ENCODE results near the gene BCKDK.
"Not testable (repeated sequence)": the region's sequence is repeated elsewhere in the genome, so short reads cannot be mapped to it uniquely, and the experiment has no call there.

Gene BCKDK

GRCh38 chr16:31134625-31135534 lies 26.7 kb downstream of the BCKDK start:
- CTCF ChIA-PET, result no interaction called here
- POLR2A ChIA-PET, result interaction anchor here (2.0 to 6.9 kb wide), 2 partner anchors 18 to 45 kb away, joined by 5 to 38 read pairs; partner anchors contain the start of genes FUS and KAT8
- no peak for DNase-seq (ENCODE audit: extremely low spot score)
- TF ChIP-seq SUZ12 (IDR thresholded peaks at IDR 0.05) (no peak), ARNT (IDR thresholded peaks at IDR 0.05) (no peak), CTBP1 (IDR thresholded peaks at IDR 0.05; ENCODE audit: borderline replicate concordance) (no peak), SP1 (IDR thresholded peaks at IDR 0.05) (no peak), HDGF (IDR thresholded peaks at IDR 0.05; ENCODE audit: borderline replicate concordance) (no peak), TARDBP (IDR thresholded peaks at IDR 0.05) (no peak), FOXA1 (IDR thresholded peaks at IDR 0.05) (no peak), NFRKB (IDR thresholded peaks at IDR 0.05) (no peak), FOXM1 (IDR thresholded peaks at IDR 0.05; ENCODE audit: borderline replicate concordance) (no peak), BHLHE40 (IDR thresholded peaks at IDR 0.05; ENCODE audit: borderline replicate concordance) (no peak), LEF1 (IDR thresholded peaks at IDR 0.05; ENCODE audit: borderline replicate concordance) (no peak), L3MBTL2 (conservative IDR thresholded peaks at IDR 0.05) (no peak), ELF4 (IDR thresholded peaks at IDR 0.05) (no peak), ZNF384 (IDR thresholded peaks at IDR 0.05) (no peak), FOXK2 (IDR thresholded peaks at IDR 0.05) (no peak)
- TF ChIP-seq, protein P1, sequence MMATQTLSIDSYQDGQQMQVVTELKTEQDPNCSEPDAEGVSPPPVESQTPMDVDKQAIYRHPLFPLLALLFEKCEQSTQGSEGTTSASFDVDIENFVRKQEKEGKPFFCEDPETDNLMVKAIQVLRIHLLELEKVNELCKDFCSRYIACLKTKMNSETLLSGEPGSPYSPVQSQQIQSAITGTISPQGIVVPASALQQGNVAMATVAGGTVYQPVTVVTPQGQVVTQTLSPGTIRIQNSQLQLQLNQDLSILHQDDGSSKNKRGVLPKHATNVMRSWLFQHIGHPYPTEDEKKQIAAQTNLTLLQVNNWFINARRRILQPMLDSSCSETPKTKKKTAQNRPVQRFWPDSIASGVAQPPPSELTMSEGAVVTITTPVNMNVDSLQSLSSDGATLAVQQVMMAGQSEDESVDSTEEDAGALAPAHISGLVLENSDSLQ (IDR thresholded peaks at IDR 0.05), result no peak

DNA sequence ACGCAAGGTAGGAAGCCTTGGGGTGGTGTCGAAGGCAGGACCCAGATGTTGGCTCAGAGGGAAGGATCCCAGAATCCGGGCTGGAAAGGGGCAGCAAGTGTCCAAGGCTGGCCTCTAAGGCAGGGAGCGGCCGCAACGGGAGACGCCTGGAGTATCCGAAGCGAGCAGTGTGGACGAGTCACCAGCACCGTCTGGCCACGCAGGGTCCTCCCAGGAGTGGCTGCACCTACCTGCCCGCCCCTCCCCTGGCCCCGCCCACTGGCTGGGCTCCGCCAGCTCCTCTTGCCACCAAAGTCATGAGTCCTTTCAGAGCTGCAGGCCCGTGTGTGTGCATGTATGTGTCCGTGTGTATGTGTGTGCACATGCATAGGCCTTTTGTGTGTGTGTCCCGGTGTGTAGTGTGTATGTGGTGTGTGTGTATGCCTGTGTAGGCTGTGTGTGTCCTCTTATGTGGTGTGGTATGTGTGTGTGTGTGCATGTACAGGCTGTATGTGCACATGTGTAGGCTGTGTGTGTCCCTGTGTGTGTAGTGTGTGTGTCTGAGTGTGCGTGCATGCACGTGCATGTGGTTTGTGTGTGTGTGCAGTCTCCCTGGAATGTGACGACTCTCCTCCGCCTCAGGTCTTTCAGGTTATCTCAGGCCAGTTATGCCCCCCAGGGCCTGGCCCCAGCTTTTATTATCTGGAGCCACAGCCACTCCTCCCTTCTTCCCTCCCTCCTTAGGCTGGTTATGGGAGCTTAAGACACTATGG lies 27.5 kb downstream of the BCKDK start, which contains the start of gene PRSS8:
Gene PRSS8, minus strand, starts transcription at position 193 of the 752 bp plus-strand sequence. CDS start 229 bp downstream, outside the sequence.
- no peak for DNase-seq (ENCODE audit: extremely low spot score)
- POLR2A ChIA-PET, result interaction anchor here (2.0 to 6.9 kb wide), 2 partner anchors 18 to 44 kb away, joined by 5 to 38 read pairs; partner anchors contain the start of genes FUS and KAT8
- TF ChIP-seq HDGF (IDR thresholded peaks at IDR 0.05; ENCODE audit: borderline replicate concordance), result no peak
- TF ChIP-seq TARDBP (IDR thresholded peaks at IDR 0.05), result 0 out of 2 replicates have a peak, but pooled peaks have one; percentile 31
- CTCF ChIA-PET, result no interaction called here

- DNase-seq (ENCODE audit: extremely low spot score), result no peak
Observed at GRCh38 chr16:31136287-31136662, 28.1 kb downstream of the BCKDK start.

DNA sequence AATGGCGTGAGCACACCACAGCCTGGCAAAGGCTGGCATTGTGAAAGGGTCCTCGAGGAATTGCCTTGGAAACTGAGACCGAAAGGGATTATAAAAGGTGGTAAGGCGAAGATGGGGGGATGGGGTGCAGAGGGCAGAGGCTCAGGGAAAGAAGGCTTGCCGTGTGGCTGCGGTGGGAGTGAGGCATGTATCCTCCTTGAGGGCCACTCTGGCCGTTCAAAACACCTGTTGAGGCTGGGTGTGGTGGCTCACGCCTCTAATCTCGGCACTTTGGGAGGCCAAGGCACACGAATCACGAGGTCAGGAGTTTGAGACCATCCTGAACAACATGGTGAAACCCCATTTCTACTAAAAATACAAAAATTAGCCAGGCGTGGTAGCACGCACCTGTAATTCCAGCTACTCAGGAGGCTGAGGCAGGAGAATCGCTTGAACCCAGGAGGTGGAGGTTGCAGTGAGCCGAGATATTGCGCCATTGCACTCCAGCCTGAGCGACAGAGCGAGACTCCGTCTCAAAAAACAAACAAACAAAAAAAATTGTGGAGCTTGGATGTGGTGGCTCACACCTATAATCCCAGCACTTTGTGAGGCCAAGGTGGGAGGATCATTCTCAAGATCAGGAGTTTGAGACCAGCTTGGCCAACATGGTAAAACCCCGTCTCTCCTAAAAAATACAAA lies 28.8 kb downstream of the BCKDK start:
- POLR2A ChIA-PET, result interaction anchor here (6.9 kb wide), 1 partner anchor 20 kb away, joined by 38 read pairs; the partner anchor contains the start of gene KAT8
- CTCF ChIA-PET; DNase-seq (ENCODE audit: extremely low spot score): not testable (repeated sequence)

More at GRCh38 chr16:31136287-31136662, 28.1 kb downstream of the BCKDK start:
- POLR2A ChIA-PET, result interaction anchor here (2.0 to 6.9 kb wide), 2 partner anchors 19 to 43 kb away, joined by 5 to 38 read pairs; partner anchors contain the start of genes FUS and KAT8
- CTCF ChIA-PET, result no interaction called here
- TF ChIP-seq FOXM1 (IDR thresholded peaks at IDR 0.05; ENCODE audit: borderline replicate concordance) (no peak), ELF4 (IDR thresholded peaks at IDR 0.05) (no peak), FOXA1 (IDR thresholded peaks at IDR 0.05) (no peak), SUZ12 (IDR thresholded peaks at IDR 0.05) (no peak), TARDBP (IDR thresholded peaks at IDR 0.05) (no peak), CTBP1 (IDR thresholded peaks at IDR 0.05; ENCODE audit: borderline replicate concordance) (no peak), L3MBTL2 (conservative IDR thresholded peaks at IDR 0.05) (no peak), ARNT (IDR thresholded peaks at IDR 0.05) (no peak), LEF1 (IDR thresholded peaks at IDR 0.05; ENCODE audit: borderline replicate concordance) (no peak), SP1 (IDR thresholded peaks at IDR 0.05) (no peak), BHLHE40 (IDR thresholded peaks at IDR 0.05; ENCODE audit: borderline replicate concordance) (no peak), FOXK2 (IDR thresholded peaks at IDR 0.05) (no peak), ZNF384 (IDR thresholded peaks at IDR 0.05) (no peak), NFRKB (IDR thresholded peaks at IDR 0.05) (no peak), HDGF (IDR thresholded peaks at IDR 0.05; ENCODE audit: borderline replicate concordance) (no peak)
- TF ChIP-seq, protein P1 (IDR thresholded peaks at IDR 0.05), result no peak

GRCh38 chr16:31138621-31139578 lies 30.7 kb downstream of the BCKDK start:
- POLR2A ChIA-PET, result interaction anchor here (1.8 kb wide), 2 partner anchors 22 to 41 kb away, joined by 7 to 9 read pairs; partner anchors contain the start of genes FUS and KAT8
- CTCF ChIA-PET, result interaction anchor here (0.9 kb wide), 1 partner anchor 22 kb away, joined by 3 read pairs; the partner anchor contains the start of gene KAT8
- no peak for DNase-seq (ENCODE audit: extremely low spot score)

DNA sequence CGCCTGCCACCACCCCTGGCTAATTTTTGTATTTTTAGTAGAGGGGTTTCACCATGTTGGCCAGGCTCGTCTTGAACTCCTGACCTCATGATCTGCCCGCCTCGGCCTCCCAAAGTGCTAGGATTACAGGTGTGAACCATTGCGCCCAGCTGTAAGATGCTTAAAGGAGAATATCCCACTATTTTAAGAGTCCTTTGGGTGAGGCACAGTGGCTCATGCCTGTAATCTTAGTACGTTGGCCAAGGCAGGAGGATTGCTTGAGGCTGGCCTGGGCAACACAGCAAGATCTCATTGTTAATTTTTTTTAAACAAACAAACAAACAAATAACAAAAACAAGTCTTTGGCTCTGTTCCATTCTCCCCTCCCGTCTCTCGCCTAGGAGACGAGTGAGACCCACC lies 32.9 kb downstream of the BCKDK start:
- DNase-seq (ENCODE audit: extremely low spot score), result not testable (repeated sequence)
- CTCF ChIA-PET, result interaction anchor here (1.1 kb wide), 1 partner anchor 24 kb away, joined by 5 read pairs; the partner anchor contains the start of gene KAT8
- POLR2A ChIA-PET, result interaction anchor here (1.7 to 3.9 kb wide), 4 partner anchors 23 to 39 kb away, joined by 5 to 44 read pairs (median 24); partner anchors contain the start of genes FUS and KAT8

More at GRCh38 chr16:31138621-31139578, 30.7 kb downstream of the BCKDK start:
- TF ChIP-seq BHLHE40 (IDR thresholded peaks at IDR 0.05; ENCODE audit: borderline replicate concordance) (no peak), LEF1 (IDR thresholded peaks at IDR 0.05; ENCODE audit: borderline replicate concordance) (no peak), SP1 (IDR thresholded peaks at IDR 0.05) (no peak), ELF4 (IDR thresholded peaks at IDR 0.05) (no peak), ZNF384 (IDR thresholded peaks at IDR 0.05) (no peak), ARNT (IDR thresholded peaks at IDR 0.05) (no peak), FOXA1 (IDR thresholded peaks at IDR 0.05) (no peak), NFRKB (IDR thresholded peaks at IDR 0.05) (no peak), L3MBTL2 (conservative IDR thresholded peaks at IDR 0.05) (no peak), TARDBP (IDR thresholded peaks at IDR 0.05) (no peak)
- TF ChIP-seq, protein P1 (IDR thresholded peaks at IDR 0.05), result no peak

All from HEK293T (cell line).